SKM-1 treated with dmso at 0.1 percent for 144 hours (cell line): ENCODE results near the gene IZUMO1.
A peak's percentile ranks its signal among the peaks of the same experiment; 100 is the strongest.
"Not testable (repeated sequence)": the region's sequence is repeated elsewhere in the genome, so short reads cannot be mapped to it uniquely, and the experiment has no call there.

ENCODE experiments used
- DNase-seq: peaks from one replicate; lab custom pipeline; 2025; ENCODE audit not compliant: unreplicated experiment; lab: John Stamatoyannopoulos, UW

The IZUMO1 gene

DNA sequence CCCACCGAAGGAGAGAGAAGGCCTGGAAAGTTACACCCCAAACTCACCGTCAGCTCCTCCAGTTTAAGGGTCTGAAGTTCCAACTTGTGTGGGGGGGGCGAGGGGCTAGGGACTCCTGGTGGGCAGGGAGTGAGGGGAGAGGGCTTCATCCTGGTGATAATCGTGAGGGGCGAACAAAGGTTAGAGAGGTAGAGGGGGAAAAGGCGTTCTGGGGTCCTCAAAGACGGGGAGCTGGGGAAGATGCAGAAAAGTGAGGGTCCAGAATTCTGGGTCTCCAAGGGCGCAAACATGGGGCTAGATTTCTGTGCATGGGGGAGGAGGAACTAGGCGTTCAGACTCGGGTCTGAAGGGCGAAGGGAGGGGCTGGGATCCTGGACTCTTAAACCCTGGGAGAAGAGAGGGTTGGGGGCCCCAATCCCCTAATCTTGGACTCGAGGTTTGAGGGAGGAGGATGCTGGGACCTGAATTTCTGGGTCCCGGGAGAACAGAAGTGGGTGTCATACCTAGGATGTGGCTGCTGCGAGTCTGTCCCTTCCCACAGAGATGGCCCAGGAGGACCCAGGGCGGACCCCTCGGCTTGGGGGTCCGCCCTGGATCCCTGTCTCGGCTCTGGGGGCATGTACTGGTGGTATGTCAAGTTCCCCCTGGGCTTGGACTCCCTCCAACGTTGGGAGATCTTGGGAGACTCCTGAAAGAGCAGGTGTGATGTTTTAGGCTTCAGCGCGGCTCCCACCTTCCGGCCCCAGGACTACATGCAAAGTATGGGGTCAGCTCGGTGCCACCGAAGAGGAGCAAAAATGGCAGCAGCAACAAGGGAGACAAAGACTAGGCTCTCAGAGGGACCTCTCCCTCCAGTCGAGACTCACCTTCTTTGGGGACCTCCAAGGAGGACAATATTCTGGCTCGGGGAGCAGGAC is 31.7 kb downstream of the IZUMO1 start:
- no peak for DNase-seq

- DNase-seq, result peak; percentile 94
Measured at GRCh38 chr19:48713864-48714755, 32.6 kb downstream of the IZUMO1 start.

- DNase-seq, result no peak
Measured at GRCh38 chr19:48713041-48713863, 33.5 kb downstream of the IZUMO1 start.

- DNase-seq, result no peak
Measured at GRCh38 chr19:48711106-48711662, 35.5 kb downstream of the IZUMO1 start.

DNA sequence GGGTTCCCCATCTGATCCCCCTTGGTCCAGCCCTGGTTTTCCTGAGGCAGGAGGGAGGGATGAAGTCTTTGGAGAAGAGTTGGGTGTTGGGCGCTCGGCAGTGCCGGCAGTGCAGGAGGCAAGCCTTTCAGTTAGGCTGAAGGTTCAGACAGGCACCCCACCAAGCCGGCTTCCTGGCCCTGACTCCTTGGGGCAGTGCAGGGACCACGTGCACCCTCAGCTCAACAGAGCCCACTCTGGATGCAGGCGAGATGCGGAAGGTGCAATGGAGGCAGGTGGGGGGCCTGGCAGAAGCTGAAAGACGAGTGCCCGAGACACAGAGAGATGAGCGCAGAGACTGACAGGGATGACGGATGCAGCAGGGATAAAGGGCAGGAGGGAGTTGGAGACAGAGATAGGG is 38.2 kb downstream of the IZUMO1 start:
- DNase-seq, result no peak

DNA sequence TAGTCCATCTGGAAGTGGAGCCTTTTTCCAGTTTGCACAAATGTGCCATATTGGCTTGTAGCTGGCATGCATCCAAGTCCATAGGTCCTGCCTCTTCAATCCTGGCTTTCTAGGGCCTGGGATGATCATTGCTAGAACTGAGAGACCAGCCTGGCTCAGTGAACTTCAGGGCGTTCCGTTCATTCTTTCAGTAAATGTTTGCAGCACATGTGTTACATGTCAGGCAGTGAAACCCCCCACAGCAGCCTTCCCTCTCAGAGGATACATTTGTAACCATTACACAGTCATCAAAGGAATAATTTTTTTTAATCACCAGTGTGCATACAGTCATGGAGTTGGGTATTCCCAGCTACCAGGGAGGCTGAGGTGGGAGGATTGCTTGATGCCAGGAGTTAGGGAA is 41.3 kb downstream of the IZUMO1 start:
- no peak for DNase-seq

DNA sequence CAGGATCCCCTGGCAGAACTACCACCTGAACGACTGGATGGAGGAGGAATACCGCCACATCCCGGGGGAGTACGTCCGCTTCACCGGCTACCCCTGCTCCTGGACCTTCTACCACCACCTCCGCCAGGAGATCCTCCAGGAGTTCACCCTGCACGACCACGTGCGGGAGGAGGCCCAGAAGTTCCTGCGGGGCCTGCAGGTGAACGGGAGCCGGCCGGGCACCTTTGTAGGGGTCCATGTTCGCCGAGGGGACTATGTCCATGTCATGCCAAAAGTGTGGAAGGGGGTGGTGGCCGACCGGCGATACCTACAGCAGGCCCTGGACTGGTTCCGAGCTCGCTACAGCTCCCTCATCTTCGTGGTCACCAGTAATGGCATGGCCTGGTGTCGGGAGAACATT is 43.4 kb downstream of the IZUMO1 start:
- no peak for DNase-seq

GRCh38 chr19:48702701-48703100 is 44.0 kb downstream of the IZUMO1 start:
- DNase-seq, result no peak

- peak; percentile 14 for DNase-seq
Measured at GRCh38 chr19:48698046-48698445, 48.7 kb downstream of the IZUMO1 start.

DNA sequence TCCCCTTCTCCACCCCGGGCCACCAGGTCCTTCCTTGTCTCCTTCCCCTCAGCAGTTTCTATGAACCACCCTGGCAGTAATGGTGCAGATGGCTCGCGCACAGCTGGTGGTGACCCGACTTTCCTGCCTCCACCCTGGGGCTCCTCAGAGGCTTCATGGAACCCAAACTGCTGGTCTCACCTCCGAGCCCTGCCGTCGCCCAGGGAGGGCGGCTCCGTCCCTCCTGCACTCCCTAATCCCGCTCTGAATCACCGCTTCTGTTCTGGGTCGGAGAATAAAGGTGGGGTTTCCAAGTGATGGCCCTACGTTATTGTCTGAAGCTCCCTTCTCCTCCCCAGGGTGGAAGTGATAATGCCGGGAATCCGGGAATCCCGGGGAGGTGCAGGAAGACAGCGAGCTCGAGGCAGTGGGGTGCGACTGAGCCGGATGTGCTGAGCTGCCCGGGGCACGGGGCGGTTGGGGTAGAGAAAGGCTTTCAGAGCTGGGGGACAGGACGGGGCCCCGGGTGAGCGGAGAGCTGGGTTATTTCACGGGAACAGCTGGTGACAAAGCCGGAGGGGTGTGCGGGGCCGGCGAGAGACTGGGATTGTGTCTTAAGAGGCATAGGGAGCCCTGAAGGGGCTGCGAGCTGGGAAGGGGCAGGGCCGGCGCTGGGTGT is 50.2 kb downstream of the IZUMO1 start:
- no peak for DNase-seq

DNA sequence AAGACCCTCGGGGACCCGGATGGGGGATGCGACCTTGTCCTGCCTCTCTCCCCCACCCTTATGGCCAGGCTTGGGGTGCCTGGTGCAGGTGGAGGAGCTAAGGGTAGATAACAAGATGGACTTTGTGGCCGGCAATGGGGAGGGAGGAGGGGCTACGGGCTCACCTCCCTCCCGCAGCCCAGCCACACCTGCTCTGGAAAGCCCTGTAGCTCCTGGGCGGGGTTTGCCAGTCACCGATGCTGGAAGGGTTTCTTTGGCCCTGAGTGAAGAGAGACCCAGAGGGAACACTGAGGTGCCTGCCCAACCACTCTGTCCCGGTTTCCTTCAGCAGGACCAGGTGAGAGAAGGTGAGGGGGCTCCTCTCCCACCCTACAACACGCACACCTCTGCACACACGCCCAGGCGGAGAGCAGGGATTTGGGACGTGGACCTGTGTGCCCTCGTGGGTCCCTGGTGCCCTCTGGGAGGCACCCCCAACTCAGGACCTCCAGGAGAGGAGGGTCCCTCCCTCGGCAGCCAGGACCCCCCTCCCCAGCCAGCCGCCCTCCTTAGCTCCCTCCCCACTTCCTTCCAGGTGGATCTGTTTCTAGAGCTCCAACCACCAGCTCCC is 50.9 kb downstream of the IZUMO1 start, which contains the start of gene FUT2:
Gene FUT2, plus strand, starts transcription at position 229 of the 610 bp plus-strand sequence. CDS start 6,986 bp downstream, outside the sequence.
- no peak for DNase-seq

- DNase-seq, result not testable (repeated sequence)
Measured at GRCh38 chr19:48693629-48694028, 53.1 kb downstream of the IZUMO1 start.
